ENCODE data around the gene OPA1. TPM values are rescaled to one million over a fixed set of nuclear protein-coding genes. Genes with fewer than 3 reads are reported as not detected.
A peak's percentile ranks its signal among the peaks of the same experiment; 100 is the strongest.

Gene OPA1
- total RNA-seq, 2 donors from 2014 or later: 20.8 to 45.8 TPM

DNA sequence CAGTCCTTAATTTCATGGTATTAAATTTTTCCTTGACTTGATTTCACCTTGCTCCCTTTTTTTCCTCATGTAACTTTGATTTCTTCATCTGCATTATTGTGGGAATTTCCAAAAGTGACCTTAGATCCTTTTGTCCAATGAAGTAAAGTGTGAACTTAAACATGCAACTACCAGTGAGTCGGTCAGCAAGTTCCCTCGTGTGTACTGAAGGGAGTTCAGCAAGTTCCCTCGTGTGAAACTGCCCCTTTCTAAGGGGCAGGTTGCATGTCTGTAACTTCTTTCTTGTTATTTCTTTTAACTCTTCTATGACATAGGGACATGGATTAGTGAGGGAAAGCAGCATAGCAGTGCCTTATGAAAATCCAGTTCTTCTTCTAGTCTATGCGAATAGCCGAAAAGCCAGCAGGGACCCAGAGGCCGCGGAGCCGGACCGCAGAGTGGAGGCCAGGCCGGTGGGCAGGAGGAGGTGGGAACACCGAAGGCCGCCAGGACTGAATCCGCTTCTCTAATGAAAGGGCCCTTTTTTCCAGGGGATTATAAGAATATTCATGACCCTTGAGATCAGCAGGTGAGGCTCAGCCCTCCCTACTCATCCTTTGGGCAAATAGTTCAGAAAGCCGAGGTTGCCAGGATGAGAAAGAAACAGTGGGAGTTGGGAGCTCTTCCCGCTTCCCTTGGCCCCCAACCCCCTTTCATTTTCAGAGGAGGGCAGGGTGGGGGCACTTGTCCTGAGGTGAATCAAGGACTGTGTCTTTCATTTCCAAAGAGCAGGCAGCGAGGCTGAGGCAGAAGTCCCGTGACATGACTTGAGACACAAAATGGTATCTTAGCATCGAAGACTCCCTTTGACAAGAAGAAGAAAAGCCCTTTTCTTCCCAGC lies 117.5 kb downstream of the OPA1 start:
- Histone ChIP-seq H3K36me3 (replicated peaks in 1 of 2; ENCODE audit: insufficient read depth in 1 of 2, low read depth in 2 of 2) (no peaks in the 10 kb centered on the region), H3K27ac (no peak overlapping the region), H3K27me3 (no peaks in the 10 kb centered on the region), H3K4me3 (no peak overlapping the region), H3K4me1 (no peaks in the 10 kb centered on the region), H3K9me3 (peaks cover 0 to 7% (median 0%) of the 10 kb centered on the region in 3 donors)
- ATAC-seq (no peak), DNase-seq (no peak)
- WGBS, 2 donors: 68 to 71% methylated on average over 18 of the region's 18 CpGs
- TF ChIP-seq CTCF (IDR thresholded peaks at IDR 0.05) (no peak), POLR2A (IDR thresholded peaks at IDR 0.05) (no peak)
- intact Hi-C loops (cut with DNase I): no loop called here

DNA sequence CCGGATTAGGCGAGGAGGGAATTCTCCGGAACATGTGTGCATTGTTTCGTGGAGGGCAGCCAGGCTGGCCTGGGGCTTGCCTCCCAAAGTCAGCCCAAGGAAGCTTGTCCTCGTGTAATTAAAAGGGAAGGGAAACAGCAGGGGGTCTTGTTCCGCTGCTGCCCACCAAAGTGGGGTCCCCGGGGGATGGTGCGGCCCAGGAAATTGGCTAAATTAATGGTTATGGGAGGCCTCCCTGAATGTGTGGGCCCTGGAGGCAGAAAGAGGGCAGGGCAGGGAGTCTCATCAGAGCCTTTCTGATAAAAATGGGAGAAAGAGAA lies 118.1 kb downstream of the OPA1 start:
- no peaks in the 10 kb centered on the region for H3K36me3 ChIP-seq (replicated peaks in 1 of 2; ENCODE audit: insufficient read depth in 1 of 2, low read depth in 2 of 2)
- DNase-seq (no peak), ATAC-seq (no peak)
- H3K4me1 ChIP-seq: no peaks in the 10 kb centered on the region
- peaks cover 0 to 7% (median 0%) of the 10 kb centered on the region in 3 donors for H3K9me3 ChIP-seq
- H3K27ac ChIP-seq: no peak overlapping the region
- no peak for TF ChIP-seq POLR2A (IDR thresholded peaks at IDR 0.05)
- TF ChIP-seq CTCF (IDR thresholded peaks at IDR 0.05): no peak
- WGBS, 2 donors: 79 to 85% methylated on average over 8 of the region's 8 CpGs
- H3K27me3 ChIP-seq: no peaks in the 10 kb centered on the region
- intact Hi-C loops (cut with DNase I): no loop called here
- no peak overlapping the region for H3K4me3 ChIP-seq

DNA sequence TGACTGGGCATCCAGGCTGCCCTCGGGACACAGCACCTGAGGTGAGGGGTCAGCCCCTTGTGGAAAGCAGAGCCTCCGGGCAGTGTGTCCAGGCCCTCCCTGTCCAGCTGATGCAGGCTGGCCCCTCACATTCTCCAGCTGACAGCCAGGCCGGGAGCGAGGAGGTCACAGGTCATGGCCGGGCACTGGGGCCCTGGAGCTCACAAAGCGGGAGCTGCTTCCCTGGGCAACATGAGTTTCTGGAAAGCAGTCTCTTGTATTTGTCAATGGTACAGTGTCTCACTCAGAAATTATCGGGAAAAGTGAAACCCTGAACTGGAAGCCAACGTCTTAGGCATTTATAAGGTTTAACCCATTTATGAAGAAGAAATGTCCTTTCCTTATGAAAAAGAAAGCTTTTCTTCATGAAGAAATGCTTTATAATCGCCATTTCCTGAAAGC lies 118.5 kb downstream of the OPA1 start:
- no peaks in the 10 kb centered on the region for H3K27me3 ChIP-seq
- 76 to 78% methylated on average over 8 to 9 of the region's 9 CpGs for WGBS, 2 donors

GRCh38 chr3:193711964-193712598 lies 119.1 kb downstream of the OPA1 start:
- peak in 3 of 4 donors; percentile 32 to 63 (median 45) for DNase-seq
- intact Hi-C loops (cut with DNase I): no loop called here
- WGBS, 2 donors: 75 to 81% methylated on average over 19 of the region's 19 CpGs

More for the DNA sequence above, 118.5 kb downstream of the OPA1 start:
- no peak for DNase-seq
- H3K36me3 ChIP-seq (replicated peaks in 1 of 2; ENCODE audit: insufficient read depth in 1 of 2, low read depth in 2 of 2): no peaks in the 10 kb centered on the region
- no peaks in the 10 kb centered on the region for H3K4me1 ChIP-seq
- no peak overlapping the region for H3K4me3 ChIP-seq
- ATAC-seq: no peak
- no peak for TF ChIP-seq POLR2A (IDR thresholded peaks at IDR 0.05)
- TF ChIP-seq CTCF (IDR thresholded peaks at IDR 0.05): no peak
- no peak overlapping the region for H3K27ac ChIP-seq
- intact Hi-C loops (cut with DNase I): no loop called here
- H3K9me3 ChIP-seq: peaks cover 0 to 7% (median 0%) of the 10 kb centered on the region in 3 donors

More at GRCh38 chr3:193711964-193712598, 119.1 kb downstream of the OPA1 start:
- Histone ChIP-seq H3K36me3 (replicated peaks in 1 of 2; ENCODE audit: insufficient read depth in 1 of 2, low read depth in 2 of 2) (no peaks in the 10 kb centered on the region), H3K27ac (no peak overlapping the region), H3K4me1 (no peaks in the 10 kb centered on the region), H3K27me3 (no peaks in the 10 kb centered on the region), H3K9me3 (peaks cover 0 to 7% (median 0%) of the 10 kb centered on the region in 3 donors), H3K4me3 (no peak overlapping the region)
- ATAC-seq: peak; percentile 35
- no peak for TF ChIP-seq POLR2A (IDR thresholded peaks at IDR 0.05)
- no peak for TF ChIP-seq CTCF (IDR thresholded peaks at IDR 0.05)
